ENCODE data around the gene HLF.

- TF ChIP-seq CTCF (IDR thresholded peaks at IDR 0.05) (no peak), POLR2A (IDR thresholded peaks at IDR 0.05) (no peak), POLR2AphosphoS5 (IDR thresholded peaks at IDR 0.05; ENCODE audit: insufficient read depth in 1 of 2, low read depth in 1 of 2) (no peak)
These were observed 81.9 kb downstream of the HLF start for GRCh38 chr17:55346658-55347057.

Measured in vagina (tissue), 2 donors.